Astrocyte (in vitro differentiated cells and primary cell): ENCODE measurements around the gene SF3B2. TPM values are rescaled to one million over a fixed set of nuclear protein-coding genes. Genes with fewer than 3 reads are reported as not detected.

ENCODE experiments used
- DNase-seq: peaks from one replicate; pipeline ENCODE4 v3.0.0-alpha.2; 2010; ENCODE audit warnings: low read depth
- FAIRE-seq: peaks from 2 replicates; lab custom pipeline; 2011; peaks lifted over from hg19 to GRCh38; lab: Jason Lieb, UNC
- H2AFZ ChIP-seq: 2 replicates; pipeline ENCODE4 v1.6.0; 2012; ENCODE audit warnings: low read depth, low read length, inconsistent platforms
- H3K27ac ChIP-seq: 2 replicates; pipeline ENCODE4 v1.5.1; 2011; ENCODE audit warnings: low read depth, low read length, inconsistent platforms
- H3K27me3 ChIP-seq: 2 replicates; pipeline ENCODE4 v1.6.0; 2011; ENCODE audit warnings: low read length, inconsistent platforms; ENCODE audit not compliant: insufficient read depth
- H3K36me3 ChIP-seq: 2 replicates; pipeline ENCODE4 v1.5.1; 2011; ENCODE audit warnings: low read length, inconsistent platforms; ENCODE audit not compliant: insufficient read depth
- H3K4me1 ChIP-seq: 2 replicates; pipeline ENCODE4 v1.5.1; 2011; ENCODE audit warnings: low read length, inconsistent platforms; ENCODE audit not compliant: insufficient read depth
- H3K4me2 ChIP-seq: 2 replicates; pipeline ENCODE4 v1.6.0; 2012; ENCODE audit warnings: low read length, inconsistent platforms
- H3K4me3 ChIP-seq: 2 replicates; pipeline ENCODE4 v1.5.1; 2011; ENCODE audit warnings: low read depth, mild to moderate bottlenecking, low read length, inconsistent platforms; ENCODE audit not compliant: insufficient read depth
- H3K79me2 ChIP-seq: 2 replicates; pipeline ENCODE4 v1.6.0; 2012; ENCODE audit warnings: mild to moderate bottlenecking, low read length, inconsistent platforms; ENCODE audit not compliant: insufficient read depth
- H3K9ac ChIP-seq: 2 replicates; pipeline ENCODE4 v1.6.0; 2012; ENCODE audit warnings: mild to moderate bottlenecking, low read length, inconsistent platforms
- H3K9me3 ChIP-seq: 2 replicates; pipeline ENCODE4 v1.5.1; 2012; ENCODE audit warnings: low read depth, mild to moderate bottlenecking, low read length, inconsistent platforms; ENCODE audit not compliant: insufficient read depth
- H4K20me1 ChIP-seq: 2 replicates; pipeline ENCODE4 v1.6.0; 2012; ENCODE audit warnings: low read length, inconsistent platforms; ENCODE audit not compliant: insufficient read depth
- H3K27ac Mint-ChIP-seq: one replicate; pipeline ENCODE4 v1.8.0; 2021; ENCODE audit warnings: mild to moderate bottlenecking, mixed read lengths; ENCODE audit not compliant: unreplicated experiment
- H3K27me3 Mint-ChIP-seq: one replicate; pipeline ENCODE4 v1.8.0; 2021; ENCODE audit warnings: low read depth, mixed read lengths; ENCODE audit not compliant: unreplicated experiment
- H3K36me3 Mint-ChIP-seq: one replicate; pipeline ENCODE4 v1.8.0; 2021; ENCODE audit warnings: low read depth, mixed read lengths; ENCODE audit not compliant: unreplicated experiment
- H3K4me1 Mint-ChIP-seq: one replicate; pipeline ENCODE4 v1.8.0; 2021; ENCODE audit warnings: low read depth, mixed read lengths; ENCODE audit not compliant: unreplicated experiment
- H3K4me3 Mint-ChIP-seq: one replicate; pipeline ENCODE4 v1.8.0; 2021; ENCODE audit warnings: mild to moderate bottlenecking, moderate library complexity, mixed read lengths; ENCODE audit not compliant: unreplicated experiment
- H3K9me3 Mint-ChIP-seq: one replicate; pipeline ENCODE4 v1.8.0; 2021; ENCODE audit warnings: mild to moderate bottlenecking, mixed read lengths; ENCODE audit not compliant: unreplicated experiment
- CTCF ChIP-seq: IDR thresholded peaks from 2 replicates; pipeline ENCODE4 v1.5.1; 2011; ENCODE audit warnings: low read depth, mild to moderate bottlenecking, inconsistent platforms, low read length, moderate library complexity; ENCODE audit not compliant: insufficient read depth
- EZH2 ChIP-seq: IDR thresholded peaks from 2 replicates; pipeline ENCODE4 v1.6.1; 2012; ENCODE audit warnings: mild to moderate bottlenecking, low read length, inconsistent platforms; ENCODE audit not compliant: insufficient read depth
- total RNA-seq: library from RNA; stranded (reverse); gene quantifications from 2 replicates; pipeline ENCODE4 v1.2.1, GENCODE V29; 2021

Gene SF3B2
- total RNA-seq, 1 donor from 2014 or later = 170 TPM

DNA sequence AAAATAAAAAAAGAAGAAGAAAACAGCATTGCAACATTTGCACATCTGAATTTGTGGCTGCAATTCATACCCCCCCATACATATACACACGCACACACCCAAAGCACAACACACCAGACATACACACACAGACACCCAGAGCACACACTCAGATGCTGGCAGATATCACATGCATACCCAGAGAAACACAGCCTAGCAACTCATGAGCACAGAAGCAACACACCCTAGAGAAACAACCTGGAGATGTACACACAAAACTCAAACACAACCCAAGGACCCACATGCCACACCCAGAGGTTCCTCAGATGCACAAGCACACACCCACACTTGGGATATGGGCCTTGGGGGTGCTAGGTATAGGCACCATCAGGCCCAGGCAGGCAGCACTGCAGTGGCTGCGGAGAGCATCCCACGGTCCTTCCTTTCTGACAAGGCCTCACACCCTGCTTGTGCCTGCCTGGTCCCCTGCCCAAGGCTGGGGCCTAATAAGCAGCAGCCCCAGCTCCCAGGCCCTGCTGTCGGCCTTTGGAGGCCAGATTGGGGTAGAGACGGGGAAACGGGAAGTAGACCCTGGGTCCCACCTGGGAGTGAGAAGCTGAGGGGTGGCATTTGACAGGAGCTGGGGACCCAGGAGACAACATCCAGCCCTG, 37.2 kb upstream of the SF3B2 start:
- FAIRE-seq = no peak
- peaks cover 2% of the 10 kb centered on the region for H3K9me3 Mint-ChIP-seq
- no peaks in the 10 kb centered on the region for H3K36me3 Mint-ChIP-seq
- Histone ChIP-seq H3K36me3 (no peaks in the 10 kb centered on the region), H3K79me2 (no peaks in the 10 kb centered on the region), H3K27me3 (peaks cover 3% of the 10 kb centered on the region), H4K20me1 (no peaks in the 10 kb centered on the region), H3K4me2 (peak overlapping the region; percentile 48), H2AFZ (peak overlapping the region; percentile 59), H3K9ac (peak overlapping the region; percentile 12), H3K4me1 (peaks cover 21% of the 10 kb centered on the region), H3K27ac (no peak overlapping the region), H3K4me3 (no peak overlapping the region), H3K9me3 (no peaks in the 10 kb centered on the region)
- H3K4me3 Mint-ChIP-seq = peak overlapping the region; percentile 15
- no peak overlapping the region for H3K27ac Mint-ChIP-seq
- H3K4me1 Mint-ChIP-seq = peaks cover 8% of the 10 kb centered on the region
- peaks cover 3% of the 10 kb centered on the region for H3K27me3 Mint-ChIP-seq
- DNase-seq = no peak
- TF ChIP-seq EZH2 (no peak), CTCF (no peak)

- Histone ChIP-seq H3K4me2 (peak overlapping the region; percentile 48), H3K27ac (no peak overlapping the region), H3K9ac (peak overlapping the region; percentile 12), H3K27me3 (peaks cover 3% of the 10 kb centered on the region), H4K20me1 (no peaks in the 10 kb centered on the region), H3K79me2 (no peaks in the 10 kb centered on the region), H3K9me3 (no peaks in the 10 kb centered on the region), H3K4me1 (peaks cover 22% of the 10 kb centered on the region), H3K4me3 (no peak overlapping the region), H2AFZ (peak overlapping the region; percentile 59), H3K36me3 (no peaks in the 10 kb centered on the region)
- peak; percentile 16 for DNase-seq
- peaks cover 3% of the 10 kb centered on the region for H3K27me3 Mint-ChIP-seq
- H3K4me1 Mint-ChIP-seq = peaks cover 8% of the 10 kb centered on the region
- no peaks in the 10 kb centered on the region for H3K36me3 Mint-ChIP-seq
- no peak overlapping the region for H3K27ac Mint-ChIP-seq
- H3K9me3 Mint-ChIP-seq = no peaks in the 10 kb centered on the region
- H3K4me3 Mint-ChIP-seq = peak overlapping the region; percentile 15
- no peak for FAIRE-seq
- TF ChIP-seq CTCF (no peak), EZH2 (no peak)
These were observed 36.7 kb upstream of the SF3B2 start for GRCh38 chr11:66015454-66015881.
